ENCODE results near the gene EAPP.

DNA sequence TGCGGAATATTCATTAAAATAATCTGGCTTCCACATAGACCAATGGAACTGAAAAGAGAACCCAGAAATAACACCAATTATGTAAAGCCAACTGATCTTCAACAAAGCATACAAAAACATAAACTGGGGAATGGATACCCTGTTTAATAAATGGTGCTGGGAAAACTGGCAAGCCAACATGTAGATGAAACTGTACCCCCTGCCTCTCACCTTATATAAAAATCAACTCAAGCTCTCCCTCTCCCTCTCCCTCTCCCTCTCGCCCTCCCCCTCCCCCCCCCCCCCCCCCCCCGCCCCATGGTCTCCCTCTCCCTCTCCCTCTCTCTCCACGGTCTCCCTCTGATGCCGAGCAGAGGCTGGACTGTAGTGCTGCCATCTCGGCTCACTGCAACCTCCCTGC, 64.3 kb downstream of the EAPP start:
- TF ChIP-seq POLR2A (IDR thresholded peaks at IDR 0.05): no peak
- TF ChIP-seq, protein P1, sequence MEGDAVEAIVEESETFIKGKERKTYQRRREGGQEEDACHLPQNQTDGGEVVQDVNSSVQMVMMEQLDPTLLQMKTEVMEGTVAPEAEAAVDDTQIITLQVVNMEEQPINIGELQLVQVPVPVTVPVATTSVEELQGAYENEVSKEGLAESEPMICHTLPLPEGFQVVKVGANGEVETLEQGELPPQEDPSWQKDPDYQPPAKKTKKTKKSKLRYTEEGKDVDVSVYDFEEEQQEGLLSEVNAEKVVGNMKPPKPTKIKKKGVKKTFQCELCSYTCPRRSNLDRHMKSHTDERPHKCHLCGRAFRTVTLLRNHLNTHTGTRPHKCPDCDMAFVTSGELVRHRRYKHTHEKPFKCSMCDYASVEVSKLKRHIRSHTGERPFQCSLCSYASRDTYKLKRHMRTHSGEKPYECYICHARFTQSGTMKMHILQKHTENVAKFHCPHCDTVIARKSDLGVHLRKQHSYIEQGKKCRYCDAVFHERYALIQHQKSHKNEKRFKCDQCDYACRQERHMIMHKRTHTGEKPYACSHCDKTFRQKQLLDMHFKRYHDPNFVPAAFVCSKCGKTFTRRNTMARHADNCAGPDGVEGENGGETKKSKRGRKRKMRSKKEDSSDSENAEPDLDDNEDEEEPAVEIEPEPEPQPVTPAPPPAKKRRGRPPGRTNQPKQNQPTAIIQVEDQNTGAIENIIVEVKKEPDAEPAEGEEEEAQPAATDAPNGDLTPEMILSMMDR (IDR thresholded peaks at IDR 0.05): no peak
- no peak for TF ChIP-seq EP300 (IDR thresholded peaks at IDR 0.05)
- TF ChIP-seq POLR2AphosphoS5 (IDR thresholded peaks at IDR 0.05): no peak
